IPS DF 6.9 (cell line): Measurements from ENCODE around the gene GLUD1.
"Not testable (repeated sequence)": the region's sequence is repeated elsewhere in the genome, so short reads cannot be mapped to it uniquely, and the experiment has no call there.

Experiments
- DNase-seq: peaks from one replicate; pipeline ENCODE4 v3.0.0-alpha.2; 2013; ENCODE audit warnings: low read depth, low spot score
- H3K27ac ChIP-seq: one replicate; pipeline ENCODE4 v1.5.1; 2013; ENCODE audit warnings: low read length, control low read depth
- H3K27me3 ChIP-seq: 2 replicates; pipeline ENCODE4 v1.6.1; 2013; ENCODE audit warnings: mild to moderate bottlenecking, low read length; ENCODE audit not compliant: control insufficient read depth, insufficient read depth
- H3K36me3 ChIP-seq: 2 replicates; pipeline ENCODE4 v1.6.1; 2013; ENCODE audit warnings: low read length; ENCODE audit not compliant: control insufficient read depth, insufficient read depth
- H3K4me1 ChIP-seq: 2 replicates; pipeline ENCODE4 v1.6.1; 2013; ENCODE audit warnings: low read length; ENCODE audit not compliant: control insufficient read depth, insufficient read depth
- H3K4me3 ChIP-seq: 2 replicates; pipeline ENCODE4 v1.5.1; 2013; ENCODE audit warnings: mild to moderate bottlenecking, low read length
- H3K9me3 ChIP-seq: 2 replicates; pipeline ENCODE4 v1.6.1; 2013; ENCODE audit warnings: low read length, inconsistent platforms; ENCODE audit not compliant: control insufficient read depth, insufficient read depth
- WGBS: extraction: QIAGEN DNeasy Blood & Tissue Kit; methylation state at CpG from one replicate; pipeline ENCODE4 v1.1.7; 2013; ENCODE audit warnings: mixed read lengths, missing lambda C conversion rate; ENCODE audit not compliant: insufficient read length, insufficient coverage; 5-methylcytosine and 5-hydroxymethylcytosine counted together

The GLUD1 gene

DNA sequence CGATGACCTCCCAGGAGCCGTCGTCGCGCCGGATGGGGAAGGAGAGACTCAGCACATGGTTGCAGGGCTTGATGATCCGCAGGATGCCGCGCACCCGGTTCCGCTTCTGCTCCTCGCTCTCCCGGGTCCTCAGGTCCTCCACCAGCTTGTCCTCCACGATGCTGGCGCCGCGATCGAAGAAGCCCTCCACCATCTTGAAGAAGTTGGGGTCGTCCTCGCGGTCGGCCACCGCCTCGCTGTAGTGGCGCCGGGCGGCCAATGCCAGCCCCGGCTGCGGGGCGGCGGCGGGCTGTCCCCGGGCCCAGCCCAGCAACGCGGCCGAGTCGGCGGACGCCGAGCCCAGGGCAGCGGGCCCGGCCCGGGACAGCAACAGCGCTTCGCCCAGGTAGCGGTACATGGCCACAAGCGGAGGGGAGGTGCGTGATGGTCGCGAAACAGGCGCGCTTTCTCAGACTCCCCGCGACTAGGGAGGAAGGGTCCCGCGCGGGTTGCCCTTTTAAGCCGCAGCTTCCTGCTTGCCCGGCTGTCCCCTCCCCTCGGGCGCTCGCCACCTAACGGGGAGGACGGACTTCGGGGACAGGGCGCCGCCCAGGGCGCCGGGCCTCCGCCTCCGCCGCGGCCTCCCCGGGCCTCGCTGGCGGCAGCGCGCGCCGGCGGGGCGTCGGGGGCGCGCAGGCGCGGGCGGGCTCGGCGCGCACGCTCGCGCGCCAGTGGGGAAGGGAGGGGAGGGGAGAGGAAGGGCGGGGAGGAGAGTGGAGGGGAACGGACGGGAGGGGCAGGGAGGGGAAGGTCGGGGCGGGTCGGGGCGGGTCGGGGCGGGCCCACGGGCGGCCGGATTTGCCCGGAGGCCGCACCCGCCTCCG lies at the start of gene GLUD1, which contains the start of gene SHLD2:
TSS of gene GLUD1 (minus strand) at position 471 of the 863 bp plus-strand sequence. CDS start at position 397, 74 bp downstream.
TSS of gene SHLD2 (plus strand) at position 834 of the 863 bp plus-strand sequence. CDS start 56,149 bp downstream, outside the sequence.
- Histone ChIP-seq H3K36me3 (no peaks in the 10 kb centered on the region), H3K4me1 (no peaks in the 10 kb centered on the region), H3K9me3 (no peaks in the 10 kb centered on the region), H3K27ac (no peak within 1 kb of the TSS), H3K4me3 (peak within 1 kb of the TSS; percentile 63), H3K27me3 (no peaks in the 10 kb centered on the region)
- WGBS: no CpG with 5 or more reads among the region's 111 CpGs
- peak; percentile 73 for DNase-seq

- not testable (repeated sequence) for H3K4me1 ChIP-seq, H3K36me3 ChIP-seq, H3K27me3 ChIP-seq, H3K9me3 ChIP-seq, H3K4me3 ChIP-seq, H3K27ac ChIP-seq, DNase-seq
- no CpG with 5 or more reads among the region's 6 CpGs for WGBS
These were observed 48.4 kb upstream of the GLUD1 start for GRCh38 chr10:87143109-87143418.

- H3K9me3 ChIP-seq, H3K27ac ChIP-seq, H3K4me1 ChIP-seq, H3K27me3 ChIP-seq, H3K4me3 ChIP-seq, H3K36me3 ChIP-seq, DNase-seq: not testable (repeated sequence)
- no CpG with 5 or more reads among the region's 5 CpGs for WGBS
These were observed 47.8 kb upstream of the GLUD1 start for GRCh38 chr10:87142230-87143108.

DNA sequence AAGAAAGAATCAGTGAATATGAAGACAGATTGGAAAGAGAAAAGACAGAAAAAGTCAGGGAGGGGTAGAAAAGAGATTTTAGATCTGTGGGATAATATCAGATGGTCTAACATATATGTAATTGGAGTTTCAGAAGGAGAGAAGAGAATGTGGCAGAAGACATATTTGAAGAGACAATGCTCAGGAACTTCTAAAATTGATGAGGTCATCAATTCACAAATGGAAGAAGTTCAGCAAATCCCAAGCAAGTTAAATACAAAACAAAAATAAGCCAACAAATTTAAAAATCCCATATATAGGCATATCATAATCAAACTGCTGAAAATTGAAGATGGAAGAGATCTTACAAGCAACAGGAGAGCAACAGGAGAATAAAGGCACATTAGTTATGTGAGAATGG lies 42.8 kb upstream of the GLUD1 start:
- H3K4me1 ChIP-seq, H3K27ac ChIP-seq, DNase-seq, H3K4me3 ChIP-seq, H3K27me3 ChIP-seq, H3K36me3 ChIP-seq, H3K9me3 ChIP-seq: not testable (repeated sequence)

DNA sequence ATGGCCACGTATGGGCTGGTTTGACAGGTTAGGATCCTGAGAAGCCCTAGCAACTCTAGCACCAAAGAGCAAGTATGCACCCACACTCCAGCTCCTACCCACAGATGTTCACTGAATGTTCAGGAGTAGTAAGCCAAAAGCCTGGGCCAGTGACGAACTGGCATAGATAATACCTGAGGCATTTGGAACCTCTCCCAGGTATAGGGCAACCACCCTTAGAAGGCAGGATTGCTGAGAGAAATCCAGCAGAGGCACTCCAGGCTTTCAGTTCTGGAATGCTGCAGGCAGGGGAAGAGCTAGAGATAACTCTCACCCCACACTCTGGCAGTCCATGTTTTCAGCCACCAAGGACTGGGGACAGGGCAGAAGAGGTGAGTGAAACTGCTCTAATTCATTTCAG lies 39.8 kb upstream of the GLUD1 start:
- not testable (repeated sequence) for H3K4me1 ChIP-seq, H3K36me3 ChIP-seq, DNase-seq, H3K27ac ChIP-seq, H3K9me3 ChIP-seq, H3K27me3 ChIP-seq, H3K4me3 ChIP-seq
- no CpG with 5 or more reads among the region's 2 CpGs for WGBS

DNA sequence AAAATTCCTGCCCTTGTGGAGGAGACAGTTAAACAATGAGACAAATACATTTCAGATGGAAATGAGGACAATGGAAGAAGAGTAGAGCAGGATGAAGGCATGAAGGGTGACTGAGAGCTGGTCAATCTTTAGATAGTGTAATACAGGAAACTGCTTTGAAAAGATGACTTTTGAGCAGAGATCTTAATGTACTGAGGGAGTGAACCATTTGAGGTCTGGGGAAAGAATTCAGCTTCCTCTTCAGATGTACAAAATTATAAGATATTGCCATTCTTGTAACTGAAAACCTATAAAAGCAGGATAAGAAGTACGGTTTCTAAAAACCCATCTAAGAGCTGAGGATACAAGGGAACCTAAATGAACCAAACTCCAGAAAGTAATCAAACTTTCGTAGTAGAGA lies 39.3 kb upstream of the GLUD1 start:
- H3K4me3 ChIP-seq, DNase-seq, H3K27me3 ChIP-seq, H3K9me3 ChIP-seq, H3K36me3 ChIP-seq, H3K27ac ChIP-seq, H3K4me1 ChIP-seq: not testable (repeated sequence)
- WGBS: no CpG with 5 or more reads among the region's 2 CpGs

DNA sequence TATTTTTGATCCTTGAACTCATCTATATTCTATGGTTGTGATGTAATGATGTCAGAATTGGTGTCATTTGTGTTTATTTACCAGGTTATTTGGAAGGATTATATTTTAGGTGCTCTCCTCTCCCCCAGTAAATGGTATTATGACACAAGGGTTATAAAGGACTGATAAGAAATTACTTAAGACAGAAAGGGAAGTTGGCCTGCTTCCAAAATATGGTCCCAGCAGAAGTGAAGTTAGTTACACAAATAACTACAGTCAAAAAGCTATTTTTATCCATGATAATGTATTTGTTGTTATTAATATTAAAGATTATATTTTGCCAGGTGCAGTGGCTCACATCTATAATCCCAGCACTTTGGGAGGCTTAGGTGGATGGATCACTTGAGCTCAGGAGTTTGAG lies 37.5 kb upstream of the GLUD1 start:
- not testable (repeated sequence) for H3K9me3 ChIP-seq, H3K4me1 ChIP-seq, H3K27ac ChIP-seq, H3K27me3 ChIP-seq, DNase-seq, H3K36me3 ChIP-seq, H3K4me3 ChIP-seq

- not testable (repeated sequence) for H3K4me1 ChIP-seq, H3K4me3 ChIP-seq, H3K9me3 ChIP-seq, DNase-seq, H3K27ac ChIP-seq, H3K27me3 ChIP-seq, H3K36me3 ChIP-seq
- no CpG with 5 or more reads among the region's 3 CpGs for WGBS
These were observed 33.0 kb upstream of the GLUD1 start for GRCh38 chr10:87127607-87128156.

GRCh38 chr10:87127048-87127447 lies 32.4 kb upstream of the GLUD1 start:
- H3K4me3 ChIP-seq, H3K9me3 ChIP-seq, H3K4me1 ChIP-seq, H3K27me3 ChIP-seq, DNase-seq, H3K27ac ChIP-seq, H3K36me3 ChIP-seq: not testable (repeated sequence)
- no CpG with 5 or more reads among the region's 2 CpGs for WGBS

DNA sequence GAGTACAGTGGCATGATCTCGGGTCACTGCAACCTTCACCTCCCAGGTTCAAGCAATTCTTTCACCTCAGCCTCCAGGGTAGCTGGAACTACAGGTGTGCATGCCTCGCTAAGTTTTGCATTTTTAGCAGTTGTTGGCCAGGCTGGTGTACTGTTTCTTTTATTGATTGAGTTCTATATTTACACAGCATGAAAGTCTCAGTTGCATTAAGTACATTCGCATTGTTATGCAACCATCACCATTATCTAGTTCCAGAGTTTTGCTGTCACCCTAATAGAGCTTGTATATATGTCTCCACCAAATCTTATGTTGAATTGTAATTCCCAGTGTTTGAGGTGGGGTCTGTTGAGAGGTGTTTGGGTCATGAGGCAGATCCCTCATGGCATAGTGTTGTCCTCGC lies 28.7 kb upstream of the GLUD1 start:
- H3K36me3 ChIP-seq, H3K4me3 ChIP-seq, H3K9me3 ChIP-seq, H3K4me1 ChIP-seq, H3K27me3 ChIP-seq, H3K27ac ChIP-seq, DNase-seq: not testable (repeated sequence)
- WGBS: no CpG with 5 or more reads among the region's 4 CpGs
